SK-N-SH (cell line): ENCODE measurements around the gene MN1.

ENCODE experiments used
- CTCF ChIP-seq: fragments of 200-600 bp; sonication (generic); IDR thresholded peaks from 2 replicates; pipeline ENCODE4 v1.6.1; 2017; ENCODE audit warnings: antibody characterized with exemption, mild to moderate bottlenecking, moderate library complexity
- EZH2phosphoT487 ChIP-seq: fragments of 200-600 bp; sonication (generic); IDR thresholded peaks from 2 replicates; pipeline ENCODE4 v1.6.1; 2017; ENCODE audit warnings: low read depth, mixed run types, mild to moderate bottlenecking, antibody characterized with exemption, moderate library complexity, borderline replicate concordance
- TCF12 ChIP-seq: IDR thresholded peaks from 2 replicates; pipeline ENCODE4 v1.4.0; 2012
- TF ChIP-seq, protein P1 (sequence below): IDR thresholded peaks from 2 replicates; pipeline ENCODE4 v1.6.1; 2012; ENCODE audit warnings: mild to moderate bottlenecking, low read depth, low read length, moderate library complexity
- TF ChIP-seq, protein P2 (sequence below): fragments of 150-350 bp; IDR thresholded peaks from 2 replicates; pipeline ENCODE4 v1.6.1; 2016; ENCODE audit warnings: mild to moderate bottlenecking, low read depth, low read length

- TF ChIP-seq CTCF (no peak), EZH2phosphoT487 (no peak), TCF12 (no peak)
- TF ChIP-seq, protein P1, sequence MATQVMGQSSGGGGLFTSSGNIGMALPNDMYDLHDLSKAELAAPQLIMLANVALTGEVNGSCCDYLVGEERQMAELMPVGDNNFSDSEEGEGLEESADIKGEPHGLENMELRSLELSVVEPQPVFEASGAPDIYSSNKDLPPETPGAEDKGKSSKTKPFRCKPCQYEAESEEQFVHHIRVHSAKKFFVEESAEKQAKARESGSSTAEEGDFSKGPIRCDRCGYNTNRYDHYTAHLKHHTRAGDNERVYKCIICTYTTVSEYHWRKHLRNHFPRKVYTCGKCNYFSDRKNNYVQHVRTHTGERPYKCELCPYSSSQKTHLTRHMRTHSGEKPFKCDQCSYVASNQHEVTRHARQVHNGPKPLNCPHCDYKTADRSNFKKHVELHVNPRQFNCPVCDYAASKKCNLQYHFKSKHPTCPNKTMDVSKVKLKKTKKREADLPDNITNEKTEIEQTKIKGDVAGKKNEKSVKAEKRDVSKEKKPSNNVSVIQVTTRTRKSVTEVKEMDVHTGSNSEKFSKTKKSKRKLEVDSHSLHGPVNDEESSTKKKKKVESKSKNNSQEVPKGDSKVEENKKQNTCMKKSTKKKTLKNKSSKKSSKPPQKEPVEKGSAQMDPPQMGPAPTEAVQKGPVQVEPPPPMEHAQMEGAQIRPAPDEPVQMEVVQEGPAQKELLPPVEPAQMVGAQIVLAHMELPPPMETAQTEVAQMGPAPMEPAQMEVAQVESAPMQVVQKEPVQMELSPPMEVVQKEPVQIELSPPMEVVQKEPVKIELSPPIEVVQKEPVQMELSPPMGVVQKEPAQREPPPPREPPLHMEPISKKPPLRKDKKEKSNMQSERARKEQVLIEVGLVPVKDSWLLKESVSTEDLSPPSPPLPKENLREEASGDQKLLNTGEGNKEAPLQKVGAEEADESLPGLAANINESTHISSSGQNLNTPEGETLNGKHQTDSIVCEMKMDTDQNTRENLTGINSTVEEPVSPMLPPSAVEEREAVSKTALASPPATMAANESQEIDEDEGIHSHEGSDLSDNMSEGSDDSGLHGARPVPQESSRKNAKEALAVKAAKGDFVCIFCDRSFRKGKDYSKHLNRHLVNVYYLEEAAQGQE, result no peak
- TF ChIP-seq, protein P2, sequence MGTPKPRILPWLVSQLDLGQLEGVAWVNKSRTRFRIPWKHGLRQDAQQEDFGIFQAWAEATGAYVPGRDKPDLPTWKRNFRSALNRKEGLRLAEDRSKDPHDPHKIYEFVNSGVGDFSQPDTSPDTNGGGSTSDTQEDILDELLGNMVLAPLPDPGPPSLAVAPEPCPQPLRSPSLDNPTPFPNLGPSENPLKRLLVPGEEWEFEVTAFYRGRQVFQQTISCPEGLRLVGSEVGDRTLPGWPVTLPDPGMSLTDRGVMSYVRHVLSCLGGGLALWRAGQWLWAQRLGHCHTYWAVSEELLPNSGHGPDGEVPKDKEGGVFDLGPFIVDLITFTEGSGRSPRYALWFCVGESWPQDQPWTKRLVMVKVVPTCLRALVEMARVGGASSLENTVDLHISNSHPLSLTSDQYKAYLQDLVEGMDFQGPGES, result no peak
Observed at GRCh38 chr22:27788500-27789288, 12.9 kb downstream of the MN1 start.
